ENCODE data around the gene QKI. TPM values are rescaled to one million over a fixed set of nuclear protein-coding genes. Genes with fewer than 3 reads are reported as not detected.

The QKI gene
- total and polyA plus RNA-seq, 2 of the 8 experiments (the other 6 are each of a cell fraction or from before 2014, with no cell fraction given) = 181 to 183 TPM

DNA sequence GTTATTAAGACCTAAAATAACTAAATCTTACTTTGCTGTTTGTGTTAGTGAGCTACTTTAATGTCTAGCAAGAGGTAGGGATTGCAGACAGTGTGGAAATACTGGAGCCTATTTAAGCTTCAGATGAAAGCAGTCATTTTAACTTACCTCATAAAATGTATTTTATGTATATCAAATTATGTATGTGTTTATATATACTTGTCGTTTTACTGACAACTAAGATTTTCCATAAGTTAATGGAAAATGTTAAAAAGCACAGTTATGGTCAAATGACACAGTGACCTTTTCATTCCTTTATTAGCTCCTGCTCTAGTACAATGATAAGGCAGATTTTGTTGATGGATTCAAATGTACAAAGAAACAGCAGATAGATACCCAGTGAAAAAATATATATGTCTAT is 34.6 kb downstream of the QKI start:
- no peak overlapping the region for H3K14ac ChIP-seq (ENCODE audit: insufficient read length)
- ChIA-PET CTCF (ENCODE audit: partially characterized antibody) (interaction anchor here (0.6 to 1.4 kb wide), 5 partner anchors 9 to 318 kb away, joined by 3 to 5 read pairs (median 3); no protein-coding TSS in a partner anchor), POLR2A (ENCODE audit: partially characterized antibody) (no interaction called here)

More for the DNA sequence above, 34.6 kb downstream of the QKI start:
- Histone ChIP-seq H3K4ac (replicated peaks; ENCODE audit: insufficient read length, low read depth, low read length) (no peak overlapping the region), H2BK12ac (ENCODE audit: low read depth, low read length) (no peak overlapping the region), H4K8ac (ENCODE audit: extremely low read depth, insufficient read depth, low read length) (no peak overlapping the region), H3K23me2 (ENCODE audit: low read depth, low read length) (no peaks in the 10 kb centered on the region), H4K5ac (ENCODE audit: insufficient read length, low read depth, low read length) (no peak overlapping the region), H3K4me2 (ENCODE audit: insufficient read depth in 1 of 2, low read depth in 2 of 2, low read length in 2 of 2) (no peak overlapping the region), H3K9ac (replicated peaks in 1 of 4; ENCODE audit: extremely low read depth in 1 of 4, low read depth in 3 of 4, low read length in 3 of 4) (no peak overlapping the region), H2BK15ac (ENCODE audit: low read length) (no peak overlapping the region), H3K4me3 (ENCODE audit: extremely low read depth in 1 of 4, insufficient read depth in 2 of 4, low read depth in 3 of 4, low read length in 4 of 4) (no peak overlapping the region), H4K20me1 (replicated peaks in 1 of 2; ENCODE audit: control insufficient read depth in 1 of 2, insufficient read depth in 2 of 2, low read length in 2 of 2) (peaks cover 0 to 1% of the 10 kb centered on the region in 2 experiments), H3K4me1 (replicated peaks in 1 of 4; ENCODE audit: control insufficient read depth in 3 of 4, insufficient read depth in 4 of 4, low read length in 3 of 4) (peaks cover 0 to 7% (median under 1%) of the 10 kb centered on the region in 4 experiments; a peak in 3 of 7 replicates), H3K23ac (ENCODE audit: insufficient read length) (no peak overlapping the region), H2BK20ac (ENCODE audit: low read length) (no peak overlapping the region), H2AK5ac (ENCODE audit: low read depth, low read length) (no peak overlapping the region), H3K27ac (ENCODE audit: low read depth, low read length) (no peak overlapping the region), H4K91ac (replicated peaks; ENCODE audit: insufficient read length, low read length) (no peak overlapping the region), H3K79me1 (ENCODE audit: low read depth, low read length) (no peaks in the 10 kb centered on the region), H3K27me3 (replicated peaks in 1 of 4; ENCODE audit: control insufficient read depth in 3 of 4, extremely low read depth in 1 of 4, insufficient read depth in 3 of 4, low read length in 3 of 4) (no peaks in the 10 kb centered on the region), H3K9me3 (ENCODE audit: insufficient read depth in 2 of 2, low read depth in 1 of 2, low read length in 1 of 2) (no peaks in the 10 kb centered on the region), H3K18ac (ENCODE audit: extremely low read depth, low read length) (no peak overlapping the region), H2BK120ac (replicated peaks; ENCODE audit: low read depth, low read length) (no peak overlapping the region), H3K79me2 (ENCODE audit: control insufficient read depth in 1 of 2, insufficient read depth in 2 of 2, low read length in 2 of 2) (peaks cover 13 to 100% of the 10 kb centered on the region in 2 experiments; a peak in 3 of 4 replicates), H2BK5ac (ENCODE audit: low read depth, low read length) (no peak overlapping the region), H3K56ac (replicated peaks; ENCODE audit: insufficient read length, low read depth, low read length) (no peak overlapping the region), H2AFZ (ENCODE audit: low read length) (no peak overlapping the region), H3K36me3 (ENCODE audit: control insufficient read depth in 2 of 4, insufficient read depth in 4 of 4, low read length in 3 of 4) (peaks cover 0 to 5% (median 0%) of the 10 kb centered on the region in 4 experiments; a peak in 1 of 8 replicates)
- FAIRE-seq (no peak), DNase-seq (ENCODE audit: low read depth in 1 of 2, low spot score in 2 of 2) (no peak)
- TF ChIP-seq RAD21 (IDR thresholded peaks at IDR 0.05 in 1 of 2, conservative IDR thresholded peaks at IDR 0.05 in 1 of 2; ENCODE audit: low read depth in 2 of 2, low read length in 2 of 2) = no peak
- TF ChIP-seq TBP (IDR thresholded peaks at IDR 0.05; ENCODE audit: low read depth, low read length) = no peak
- TF ChIP-seq MAFK (IDR thresholded peaks at IDR 0.05; ENCODE audit: low read depth, low read length) = no peak
- TF ChIP-seq SIX5 (IDR thresholded peaks at IDR 0.05; ENCODE audit: low read depth, low read length) = no peak
- TF ChIP-seq JUND (IDR thresholded peaks at IDR 0.05; ENCODE audit: low read length) = no peak
- no peak for TF ChIP-seq TAF1 (IDR thresholded peaks at IDR 0.05; ENCODE audit: low read depth, low read length)
- no peak for TF ChIP-seq NRF1 (IDR thresholded peaks at IDR 0.05; ENCODE audit: low read depth, low read length)
- TF ChIP-seq SP2 (IDR thresholded peaks at IDR 0.05; ENCODE audit: low read length) = no peak
- 55% methylated on average over 1 of the region's 1 CpG; no CpG with 5 or more reads in 1 of the 2 experiments for WGBS, 2 experiments (ENCODE audit: extremely low coverage in 1 of 2, insufficient coverage in 1 of 2, insufficient read length in 1 of 2, insufficient replicate concordance in 2 of 2, low coverage in 1 of 2, low lambda C conversion rate in 2 of 2, missing lambda C conversion rate in 1 of 2)
